Loucy (cell line): ENCODE measurements around the gene SLC44A2.
"Not testable (repeated sequence)": the region's sequence is repeated elsewhere in the genome, so short reads cannot be mapped to it uniquely, and the experiment has no call there.

ENCODE experiments used
- H2AFZ ChIP-seq: fragments of 200-600 bp; sonication (generic); 2 replicates; pipeline ENCODE4 v1.6.0; 2016; ENCODE audit warnings: antibody characterized with exemption, mild to moderate bottlenecking, low read length, moderate library complexity
- H3F3A ChIP-seq: fragments of 200-600 bp; 2 replicates; pipeline ENCODE4 v1.6.0; 2016; ENCODE audit warnings: antibody characterized with exemption, low read depth, mild to moderate bottlenecking
- H3K27me3 ChIP-seq: fragments of 200-600 bp; sonication (generic); 2 replicates; pipeline ENCODE4 v1.6.1; 2014; ENCODE audit warnings: low read length, mild to moderate bottlenecking; ENCODE audit not compliant: insufficient read depth, poor library complexity, severe bottlenecking
- H3K36me3 ChIP-seq: fragments of 200-600 bp; sonication (generic); 2 replicates; pipeline ENCODE4 v1.6.1; 2016; ENCODE audit warnings: low read length; ENCODE audit not compliant: insufficient read depth
- H3K4me1 ChIP-seq: fragments of 200-600 bp; sonication (generic); 2 replicates; pipeline ENCODE4 v1.5.1; 2014; ENCODE audit warnings: low read length, mild to moderate bottlenecking; ENCODE audit not compliant: insufficient read depth, poor library complexity, severe bottlenecking
- H3K4me2 ChIP-seq: fragments of 200-600 bp; sonication (generic); 2 replicates; pipeline ENCODE4 v1.6.0; 2014; ENCODE audit warnings: antibody characterized with exemption, low read length, low read depth, mild to moderate bottlenecking; ENCODE audit not compliant: poor library complexity, severe bottlenecking
- H3K4me3 ChIP-seq: fragments of 200-600 bp; sonication (generic); 2 replicates; pipeline ENCODE4 v1.5.1; 2014; ENCODE audit warnings: low read length, mild to moderate bottlenecking, mixed read lengths; ENCODE audit not compliant: poor library complexity, severe bottlenecking
- H3K79me2 ChIP-seq: fragments of 200-600 bp; sonication (generic); 2 replicates; pipeline ENCODE4 v1.6.1; 2014; ENCODE audit warnings: low read length; ENCODE audit not compliant: insufficient read depth
- H3K9ac ChIP-seq: fragments of 200-600 bp; sonication (generic); 2 replicates; pipeline ENCODE4 v1.6.0; 2014; ENCODE audit warnings: mild to moderate bottlenecking, low read depth, low read length, moderate library complexity; ENCODE audit not compliant: poor library complexity, severe bottlenecking
- H3K9me2 ChIP-seq: fragments of 200-600 bp; sonication (generic); replicated peaks from 2 replicates; pipeline ENCODE4 v1.6.1; 2016; ENCODE audit warnings: low read depth, low read length, mixed read lengths
- H3K9me3 ChIP-seq: fragments of 200-600 bp; sonication (generic); 2 replicates; pipeline ENCODE4 v1.6.1; 2014; ENCODE audit warnings: mild to moderate bottlenecking, antibody characterized with exemption, low read length, low read depth; ENCODE audit not compliant: insufficient read depth
- H4K20me1 ChIP-seq: fragments of 200-600 bp; sonication (generic); 2 replicates; pipeline ENCODE4 v1.6.0; 2014; ENCODE audit warnings: antibody characterized with exemption, low read length, mild to moderate bottlenecking; ENCODE audit not compliant: insufficient read depth, poor library complexity, severe bottlenecking
- EZH2phosphoT487 ChIP-seq: fragments of 200-600 bp; IDR thresholded peaks from 2 replicates; pipeline ENCODE4 v1.6.1; 2018; ENCODE audit warnings: antibody characterized with exemption, mild to moderate bottlenecking, moderate library complexity, borderline replicate concordance
- TF ChIP-seq, protein P1 (sequence below): fragments of 200-600 bp; sonication (generic); conservative IDR thresholded peaks from 2 replicates; pipeline ENCODE4 v1.5.1; 2014; ENCODE audit warnings: mild to moderate bottlenecking, antibody characterized with exemption, low read length

Gene SLC44A2

DNA sequence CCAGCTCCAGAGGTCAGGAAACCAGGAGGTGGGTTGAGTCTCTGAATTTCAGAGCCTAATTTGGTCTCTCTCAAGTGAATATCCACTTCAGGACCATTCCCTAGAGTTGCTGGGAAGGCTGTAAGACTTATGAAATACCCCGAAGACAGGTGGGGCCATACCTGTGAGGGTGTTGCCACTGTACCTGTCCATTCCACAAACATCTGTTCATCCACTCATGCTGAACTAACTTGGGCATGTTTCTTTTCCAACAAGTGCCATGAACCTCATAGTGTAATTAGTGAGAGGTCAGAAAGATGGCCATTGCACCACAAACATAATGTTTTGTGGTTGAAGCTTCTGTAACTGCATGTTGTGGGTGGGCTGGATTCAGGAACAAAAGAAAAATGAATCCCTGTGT, 36.6 kb downstream of the SLC44A2 start:
- Histone ChIP-seq H4K20me1 (peaks cover 89% of the 10 kb centered on the region), H3K4me3 (peak overlapping the region; percentile 22), H3K27me3 (no peaks in the 10 kb centered on the region), H3K79me2 (peaks cover 100% of the 10 kb centered on the region), H3K9me2 (no peaks in the 10 kb centered on the region), H3K36me3 (peaks cover 40% of the 10 kb centered on the region), H3K9me3 (no peaks in the 10 kb centered on the region), H3K4me2 (peak overlapping the region; percentile 63), H3K9ac (peak overlapping the region; percentile 26), H2AFZ (no peak overlapping the region), H3F3A (no peaks in the 10 kb centered on the region), H3K4me1 (peaks cover 48% of the 10 kb centered on the region)
- no peak for TF ChIP-seq EZH2phosphoT487
- TF ChIP-seq, protein P1, sequence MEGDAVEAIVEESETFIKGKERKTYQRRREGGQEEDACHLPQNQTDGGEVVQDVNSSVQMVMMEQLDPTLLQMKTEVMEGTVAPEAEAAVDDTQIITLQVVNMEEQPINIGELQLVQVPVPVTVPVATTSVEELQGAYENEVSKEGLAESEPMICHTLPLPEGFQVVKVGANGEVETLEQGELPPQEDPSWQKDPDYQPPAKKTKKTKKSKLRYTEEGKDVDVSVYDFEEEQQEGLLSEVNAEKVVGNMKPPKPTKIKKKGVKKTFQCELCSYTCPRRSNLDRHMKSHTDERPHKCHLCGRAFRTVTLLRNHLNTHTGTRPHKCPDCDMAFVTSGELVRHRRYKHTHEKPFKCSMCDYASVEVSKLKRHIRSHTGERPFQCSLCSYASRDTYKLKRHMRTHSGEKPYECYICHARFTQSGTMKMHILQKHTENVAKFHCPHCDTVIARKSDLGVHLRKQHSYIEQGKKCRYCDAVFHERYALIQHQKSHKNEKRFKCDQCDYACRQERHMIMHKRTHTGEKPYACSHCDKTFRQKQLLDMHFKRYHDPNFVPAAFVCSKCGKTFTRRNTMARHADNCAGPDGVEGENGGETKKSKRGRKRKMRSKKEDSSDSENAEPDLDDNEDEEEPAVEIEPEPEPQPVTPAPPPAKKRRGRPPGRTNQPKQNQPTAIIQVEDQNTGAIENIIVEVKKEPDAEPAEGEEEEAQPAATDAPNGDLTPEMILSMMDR, result no peak

DNA sequence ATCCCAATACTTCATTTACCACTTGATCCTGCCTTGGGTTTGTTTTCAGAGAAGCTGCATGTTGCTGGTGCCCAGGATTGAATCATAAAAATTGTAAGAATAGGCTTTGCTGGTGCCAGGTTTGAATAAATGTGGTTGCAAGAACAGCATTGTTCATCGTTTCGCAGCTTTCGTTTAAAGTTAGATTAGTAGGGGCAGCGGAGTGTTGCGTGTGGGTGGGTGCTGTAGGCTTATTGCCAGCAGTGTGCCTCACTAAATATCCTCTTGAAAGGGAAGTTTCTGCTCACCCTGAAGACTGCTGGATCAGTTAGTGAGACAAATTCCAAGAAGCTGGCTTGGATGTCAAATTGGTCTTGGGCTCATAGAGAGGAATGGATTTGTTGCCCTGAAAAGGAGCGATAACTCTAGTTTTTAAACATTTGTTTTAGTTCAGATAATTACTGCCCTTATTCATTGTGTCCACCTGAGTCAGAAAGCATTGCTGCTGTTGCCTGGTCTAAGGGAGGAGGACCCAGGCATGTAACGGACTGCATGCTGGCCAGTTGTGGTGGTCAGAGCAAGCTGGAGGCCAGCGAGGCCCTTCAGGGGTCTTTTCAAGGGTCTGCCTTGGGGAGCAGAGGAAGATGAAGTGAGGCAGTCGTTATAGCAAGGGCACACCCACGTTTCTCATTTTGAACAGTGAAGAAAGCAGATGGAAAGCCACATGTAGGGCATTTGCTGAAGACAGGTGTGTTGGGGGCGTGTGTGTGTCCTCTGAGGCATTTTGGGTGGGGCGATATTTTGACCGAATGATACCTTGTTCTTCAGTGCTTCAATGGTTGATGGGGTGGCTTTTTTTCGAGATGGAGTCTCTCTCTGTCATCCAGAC, 37.3 kb downstream of the SLC44A2 start:
- Histone ChIP-seq H3F3A (no peaks in the 10 kb centered on the region), H3K36me3 (peaks cover 45% of the 10 kb centered on the region)

DNA sequence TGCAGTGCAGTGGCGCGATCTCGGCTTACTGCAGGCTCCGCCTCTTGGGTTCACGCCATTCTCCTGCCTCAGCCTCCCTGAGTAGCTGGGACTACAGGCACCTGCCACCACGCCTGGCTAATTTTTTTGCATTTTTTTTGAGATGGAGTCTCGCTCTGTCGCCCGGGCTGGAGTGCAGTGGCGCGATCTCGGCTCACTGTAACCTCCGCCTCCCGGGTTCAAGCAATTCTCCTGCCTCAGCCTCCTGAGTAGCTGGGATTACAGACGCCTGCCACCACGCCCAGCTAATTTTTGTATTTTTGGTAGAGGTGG, 37.9 kb downstream of the SLC44A2 start:
- not testable (repeated sequence) for H3K9me2 ChIP-seq, H3K9me3 ChIP-seq, H2AFZ ChIP-seq, H3K4me3 ChIP-seq, H3K9ac ChIP-seq, H3K27me3 ChIP-seq, H3F3A ChIP-seq
- peak overlapping the region; percentile 63 for H3K4me2 ChIP-seq
- H4K20me1 ChIP-seq, result peaks cover 89% of the 10 kb centered on the region
- peaks cover 51% of the 10 kb centered on the region for H3K36me3 ChIP-seq
- H3K4me1 ChIP-seq, result peaks cover 36% of the 10 kb centered on the region
- H3K79me2 ChIP-seq, result peaks cover 100% of the 10 kb centered on the region

More for the DNA sequence above, 37.3 kb downstream of the SLC44A2 start:
- TF ChIP-seq, protein P1, result no peak
- no peak for TF ChIP-seq EZH2phosphoT487
- Histone ChIP-seq H3K27me3 (no peaks in the 10 kb centered on the region), H3K4me1 (peaks cover 41% of the 10 kb centered on the region), H3K79me2 (peaks cover 100% of the 10 kb centered on the region), H3K9me2 (no peaks in the 10 kb centered on the region), H2AFZ (no peak overlapping the region), H3K9me3 (no peaks in the 10 kb centered on the region), H3K4me2 (peak overlapping the region; percentile 63), H3K9ac (peak overlapping the region; percentile 26), H3K4me3 (peak overlapping the region; percentile 22), H4K20me1 (peaks cover 89% of the 10 kb centered on the region)

DNA sequence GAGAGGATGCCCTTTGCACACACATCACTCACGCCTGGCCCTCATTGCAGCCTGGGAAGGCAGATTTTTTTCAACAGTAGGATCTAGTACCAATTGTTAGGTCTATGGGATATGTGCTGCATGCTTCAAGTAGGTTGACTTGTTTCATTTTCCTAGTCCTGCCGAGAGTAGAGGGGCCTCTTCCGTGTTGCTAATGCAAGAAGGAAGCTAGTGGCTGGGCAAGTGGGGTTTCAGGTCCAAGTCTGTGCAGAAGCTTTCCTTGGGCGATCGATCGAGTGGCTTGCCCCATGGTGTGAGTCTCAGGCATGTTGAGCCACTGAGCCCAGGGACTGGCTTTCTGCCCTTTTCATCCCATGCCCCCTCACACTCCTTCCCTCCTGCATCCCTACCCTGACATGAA, 42.5 kb downstream of the SLC44A2 start:
- H3K4me2 ChIP-seq, result no peak overlapping the region
- no peak overlapping the region for H3K9ac ChIP-seq
- H4K20me1 ChIP-seq, result peaks cover 86% of the 10 kb centered on the region
- H2AFZ ChIP-seq, result no peak overlapping the region
- TF ChIP-seq EZH2phosphoT487, result no peak
- TF ChIP-seq, protein P1, result no peak
- H3K79me2 ChIP-seq, result peaks cover 96% of the 10 kb centered on the region
- H3F3A ChIP-seq, result no peaks in the 10 kb centered on the region
- H3K27me3 ChIP-seq, result no peaks in the 10 kb centered on the region
- no peaks in the 10 kb centered on the region for H3K4me1 ChIP-seq
- H3K9me3 ChIP-seq, result no peaks in the 10 kb centered on the region
- H3K4me3 ChIP-seq, result no peak overlapping the region
- H3K9me2 ChIP-seq, result no peaks in the 10 kb centered on the region
- peaks cover 58% of the 10 kb centered on the region for H3K36me3 ChIP-seq
